EL (cell line): ENCODE measurements around the gene PYGB.

Experiments
- DNase-seq: peaks from one replicate; pipeline ENCODE4 v3.0.0-alpha.2; 2016

The PYGB gene

GRCh38 chr20:25283221-25283951, 35.5 kb downstream of the PYGB start:
- DNase-seq = no peak

GRCh38 chr20:25284131-25284601, 36.3 kb downstream of the PYGB start:
- no peak for DNase-seq

- no peak for DNase-seq
Observed at GRCh38 chr20:25285091-25285647, 37.3 kb downstream of the PYGB start.

- DNase-seq = no peak
Observed at GRCh38 chr20:25285856-25286798, 38.2 kb downstream of the PYGB start.

GRCh38 chr20:25286917-25287316, 39.0 kb downstream of the PYGB start:
- DNase-seq = no peak

- DNase-seq = no peak
Observed at GRCh38 chr20:25287631-25288290, 39.9 kb downstream of the PYGB start.

- DNase-seq = no peak
Observed at GRCh38 chr20:25288291-25289181, 40.7 kb downstream of the PYGB start.

GRCh38 chr20:25289886-25290597, 42.2 kb downstream of the PYGB start:
- DNase-seq = no peak

- DNase-seq = no peak
Observed at GRCh38 chr20:25290646-25291431, 43.0 kb downstream of the PYGB start.

- DNase-seq = no peak
Observed at GRCh38 chr20:25291432-25292133, 43.7 kb downstream of the PYGB start.

GRCh38 chr20:25292176-25292891, 44.4 kb downstream of the PYGB start:
- no peak for DNase-seq

GRCh38 chr20:25293507-25293906, 45.6 kb downstream of the PYGB start:
- no peak for DNase-seq

GRCh38 chr20:25293910-25294458, 46.1 kb downstream of the PYGB start:
- no peak for DNase-seq

GRCh38 chr20:25294459-25295385, 46.8 kb downstream of the PYGB start:
- DNase-seq = peak; percentile 61

- no peak for DNase-seq
Observed at GRCh38 chr20:25295386-25296093, 47.7 kb downstream of the PYGB start.
